ENCODE data around the gene SLC39A11.
"Not testable (repeated sequence)": the region's sequence is repeated elsewhere in the genome, so short reads cannot be mapped to it uniquely, and the experiment has no call there.

The SLC39A11 gene

GRCh38 chr17:73092523-73093135, at the start of gene SLC39A11:
Gene SLC39A11 (minus strand): TSS chr17:73092688. CDS start chr17:73088764, 3,924 bp downstream.
- DNase-seq, result peak; percentile 66

- DNase-seq, result no peak
Measured at GRCh38 chr17:73141411-73141810, 48.9 kb upstream of the SLC39A11 start.

GRCh38 chr17:73140566-73140965, 48.1 kb upstream of the SLC39A11 start:
- no peak for DNase-seq

GRCh38 chr17:73139296-73139695, 46.8 kb upstream of the SLC39A11 start:
- DNase-seq, result no peak

GRCh38 chr17:73138541-73139138, 46.2 kb upstream of the SLC39A11 start:
- no peak for DNase-seq

GRCh38 chr17:73137376-73137775, 44.9 kb upstream of the SLC39A11 start:
- no peak for DNase-seq

GRCh38 chr17:73135766-73136165, 43.3 kb upstream of the SLC39A11 start:
- no peak for DNase-seq

GRCh38 chr17:73133911-73134649, 41.6 kb upstream of the SLC39A11 start:
- no peak for DNase-seq

GRCh38 chr17:73132085-73132492, 39.6 kb upstream of the SLC39A11 start:
- DNase-seq, result no peak

- not testable (repeated sequence) for DNase-seq
Measured at GRCh38 chr17:73131439-73131838, 39.0 kb upstream of the SLC39A11 start.

GRCh38 chr17:73130977-73131376, 38.5 kb upstream of the SLC39A11 start:
- no peak for DNase-seq

- DNase-seq, result no peak
Measured at GRCh38 chr17:73128496-73128895, 36.0 kb upstream of the SLC39A11 start.

- DNase-seq, result no peak
Measured at GRCh38 chr17:73126716-73127473, 34.4 kb upstream of the SLC39A11 start.

- DNase-seq, result no peak
Measured at GRCh38 chr17:73123606-73124320, 31.3 kb upstream of the SLC39A11 start.

GRCh38 chr17:73122953-73123605, 30.6 kb upstream of the SLC39A11 start:
- no peak for DNase-seq

GRCh38 chr17:73121506-73121905, 29.0 kb upstream of the SLC39A11 start:
- no peak for DNase-seq

- DNase-seq, result no peak
Measured at GRCh38 chr17:73119631-73120030, 27.1 kb upstream of the SLC39A11 start.

GRCh38 chr17:73118951-73119391, 26.5 kb upstream of the SLC39A11 start:
- DNase-seq, result peak; percentile 15

- DNase-seq, result no peak
Measured at GRCh38 chr17:73118139-73118538, 25.7 kb upstream of the SLC39A11 start.

- DNase-seq, result no peak
Measured at GRCh38 chr17:73112246-73112645, 19.8 kb upstream of the SLC39A11 start.

GRCh38 chr17:73111386-73111785, 18.9 kb upstream of the SLC39A11 start:
- DNase-seq, result no peak

- DNase-seq, result no peak
Measured at GRCh38 chr17:73107191-73107590, 14.7 kb upstream of the SLC39A11 start.

All from NCI-H2107 (cell line).